GM18526 (cell line): ENCODE data around the gene C2orf49.

Experiments
- POLR2A ChIP-seq: IDR thresholded peaks from 3 replicates; pipeline ENCODE4 v1.6.1; 2011; ENCODE audit not compliant: insufficient read length; ENCODE audit errors: extremely low read depth

C2orf49 gene

GRCh38 chr2:105337122-105338019, at the start of gene C2orf49:
TSS of gene C2orf49 (plus strand) at chr2:105337540. CDS start at chr2:105337588, 48 bp downstream.
- TF ChIP-seq POLR2A, result peak; percentile 71

GRCh38 chr2:105287692-105288091, 49.6 kb upstream of the C2orf49 start:
- TF ChIP-seq POLR2A, result no peak

GRCh38 chr2:105288133-105288532, 49.2 kb upstream of the C2orf49 start:
- no peak for TF ChIP-seq POLR2A

- no peak for TF ChIP-seq POLR2A
Observed at GRCh38 chr2:105290981-105291660, 46.2 kb upstream of the C2orf49 start.

GRCh38 chr2:105291981-105292380, 45.4 kb upstream of the C2orf49 start:
- no peak for TF ChIP-seq POLR2A

- no peak for TF ChIP-seq POLR2A
Observed at GRCh38 chr2:105294046-105294445, 43.3 kb upstream of the C2orf49 start.

- no peak for TF ChIP-seq POLR2A
Observed at GRCh38 chr2:105294844-105295481, 42.4 kb upstream of the C2orf49 start.

GRCh38 chr2:105296017-105296611, 41.2 kb upstream of the C2orf49 start:
- no peak for TF ChIP-seq POLR2A

- TF ChIP-seq POLR2A, result no peak
Observed at GRCh38 chr2:105297216-105297615, 40.1 kb upstream of the C2orf49 start.

- TF ChIP-seq POLR2A, result no peak
Observed at GRCh38 chr2:105298017-105298416, 39.3 kb upstream of the C2orf49 start.

- TF ChIP-seq POLR2A, result no peak
Observed at GRCh38 chr2:105299290-105299689, 38.0 kb upstream of the C2orf49 start.

- no peak for TF ChIP-seq POLR2A
Observed at GRCh38 chr2:105301646-105302045, 35.7 kb upstream of the C2orf49 start.

- TF ChIP-seq POLR2A, result no peak
Observed at GRCh38 chr2:105307146-105307545, 30.2 kb upstream of the C2orf49 start.

- no peak for TF ChIP-seq POLR2A
Observed at GRCh38 chr2:105307550-105307949, 29.8 kb upstream of the C2orf49 start.

GRCh38 chr2:105307962-105308361, 29.4 kb upstream of the C2orf49 start:
- TF ChIP-seq POLR2A, result no peak
